C1 segment of cervical spinal cord (tissue), 14 donors: ENCODE results near the gene GPR61.

Experiments
- DNase-seq, 14 donors: peaks; one replicate each; lab custom pipeline; 2025; lab: John Stamatoyannopoulos, UW

GPR61 gene

DNA sequence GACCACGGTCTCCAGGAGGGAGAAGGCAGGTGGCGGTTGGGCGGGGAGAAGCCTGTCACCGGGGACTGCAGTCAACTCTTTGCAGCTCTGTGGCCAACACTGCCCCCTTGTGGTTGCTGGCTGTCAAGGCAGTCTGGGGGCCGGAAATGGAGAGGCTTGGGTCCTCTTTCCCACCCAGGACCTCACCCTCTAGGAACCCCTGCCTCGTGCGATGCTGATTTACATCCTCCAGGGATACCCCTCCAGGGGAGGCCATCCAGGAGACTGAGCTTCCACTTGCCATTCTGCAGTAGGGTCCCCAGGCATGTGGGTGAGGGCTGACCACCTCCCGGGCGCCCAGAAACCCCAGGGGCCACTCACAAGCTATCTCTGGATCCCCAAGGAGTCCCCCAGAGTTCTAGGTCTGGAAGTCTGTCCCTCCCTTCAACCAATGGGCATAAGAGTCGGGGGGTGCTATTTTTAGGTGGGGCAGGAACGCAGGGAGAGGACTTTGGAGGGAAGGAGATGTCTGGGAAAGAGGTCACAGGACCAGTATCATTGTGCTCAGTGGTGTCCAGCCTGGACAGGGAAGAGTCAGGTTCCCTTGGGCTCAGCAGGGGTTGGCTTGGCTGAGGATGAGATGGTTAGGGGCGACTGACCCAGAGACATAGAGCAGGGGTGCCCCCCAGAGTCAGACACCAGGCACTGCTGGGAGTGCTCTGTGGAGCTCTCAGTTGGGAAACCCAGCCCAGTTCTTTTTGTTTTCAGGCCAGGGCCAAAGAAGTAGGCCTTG is 7.1 kb upstream of the GPR61 start:
- DNase-seq = peak; percentile 11 to 85 (median 70)

DNA sequence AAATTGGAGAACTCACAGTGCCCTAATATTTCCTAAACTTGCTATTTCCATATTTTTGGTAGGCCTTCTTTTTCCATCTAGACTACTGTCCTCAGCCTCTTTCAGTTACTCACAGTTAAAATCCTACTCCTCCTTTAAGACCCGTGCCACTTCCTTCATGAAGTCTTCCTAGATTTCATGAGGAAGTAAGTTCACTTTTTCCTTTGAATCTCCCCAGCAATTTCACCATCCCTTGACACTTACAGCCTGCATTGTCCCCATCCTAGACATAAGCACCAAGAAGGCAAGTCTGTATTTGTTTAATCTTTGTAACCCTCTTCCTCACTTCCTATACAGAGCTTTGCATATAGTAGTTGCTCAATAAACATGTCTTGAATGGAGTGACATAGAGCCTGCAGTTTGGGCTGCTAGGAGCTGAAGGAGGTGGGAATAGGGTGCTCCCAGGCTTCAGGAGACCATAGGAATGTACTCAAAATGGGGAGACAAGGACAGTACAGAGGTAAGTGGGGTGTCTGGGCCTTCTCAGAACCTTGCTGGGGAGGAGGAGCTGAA is 5.3 kb upstream of the GPR61 start:
- DNase-seq = no peak

DNA sequence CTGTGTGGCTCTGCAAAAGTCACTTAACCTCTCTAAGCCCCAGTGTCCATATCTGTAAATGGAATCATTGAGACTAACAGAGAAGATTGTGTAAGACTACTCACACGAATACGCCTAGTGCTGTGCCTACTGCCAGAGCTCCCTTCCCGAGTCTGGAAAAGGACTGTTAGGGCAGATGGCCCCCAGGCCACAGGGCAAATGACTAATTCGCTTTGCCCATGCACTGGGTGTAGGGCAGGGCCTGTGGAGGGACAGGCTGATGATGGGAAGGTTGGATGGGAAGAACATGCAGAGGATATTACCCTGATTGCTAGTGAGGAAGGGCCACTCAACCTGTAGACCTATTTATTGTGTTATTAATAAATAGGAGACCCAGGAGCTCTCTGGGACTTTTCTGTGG is 4.2 kb upstream of the GPR61 start:
- DNase-seq = no peak

DNA sequence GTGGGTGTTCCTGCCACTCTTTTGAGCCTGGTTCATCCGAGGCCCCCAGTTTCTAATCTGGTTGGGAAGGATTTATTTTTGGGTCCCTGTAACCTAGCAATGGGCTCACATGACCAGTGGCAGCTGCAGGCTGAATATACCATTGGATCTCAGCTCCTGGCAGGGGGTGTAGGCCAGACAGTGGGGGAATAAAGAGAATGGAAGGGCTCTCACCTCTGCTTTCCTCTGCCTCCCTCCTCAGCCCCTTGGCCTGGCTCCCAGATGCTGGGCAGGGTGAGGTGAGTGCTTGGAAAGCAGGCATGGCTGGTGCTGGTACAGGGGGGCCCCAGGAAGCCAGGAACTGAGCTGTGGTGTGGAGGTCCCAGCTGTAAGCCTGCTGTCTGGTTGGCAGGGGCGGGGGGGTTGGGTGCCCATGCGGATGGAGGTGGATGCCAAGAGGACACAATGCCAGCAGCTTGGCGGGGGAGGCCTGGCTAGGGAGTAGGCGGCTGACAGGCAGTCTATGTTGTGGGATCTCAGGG is 3.6 kb upstream of the GPR61 start:
- DNase-seq = peak in 8 of 14 donors; percentile 14 to 85 (median 45)

DNA sequence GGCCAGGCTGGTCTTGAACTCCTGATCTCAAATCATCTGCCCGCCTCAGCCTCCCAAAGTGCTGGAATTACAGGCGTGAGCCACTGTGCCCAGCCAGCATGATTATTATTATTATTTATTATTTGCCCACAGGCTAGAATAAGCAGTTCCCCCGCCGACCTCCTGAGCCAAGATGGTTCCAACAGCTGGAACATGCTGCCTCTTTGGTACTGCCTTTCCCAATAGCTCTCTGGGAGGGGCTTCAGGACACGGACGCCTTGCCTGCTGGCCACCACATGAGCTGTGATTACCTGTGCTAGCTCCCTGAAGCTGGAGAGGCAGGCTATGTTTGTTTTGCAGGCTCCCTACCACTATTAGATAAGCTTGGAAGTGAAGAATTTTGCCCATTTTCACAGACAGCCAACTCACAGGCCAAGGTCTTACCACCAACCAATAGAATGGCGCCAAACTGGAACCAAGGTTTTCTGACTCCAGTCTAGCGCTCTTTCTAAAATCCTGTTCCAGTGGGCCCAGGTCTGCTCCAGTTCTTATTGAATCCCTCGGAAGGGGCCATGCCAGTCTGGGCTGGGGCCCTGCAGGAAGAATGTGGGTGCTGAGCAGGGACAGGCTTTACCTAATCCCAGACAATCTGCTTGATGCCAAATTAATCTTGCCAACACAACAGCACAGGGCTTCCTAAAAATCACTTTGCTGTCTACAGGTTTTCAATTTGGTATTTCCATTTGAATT is 2.1 kb upstream of the GPR61 start:
- no peak for DNase-seq

DNA sequence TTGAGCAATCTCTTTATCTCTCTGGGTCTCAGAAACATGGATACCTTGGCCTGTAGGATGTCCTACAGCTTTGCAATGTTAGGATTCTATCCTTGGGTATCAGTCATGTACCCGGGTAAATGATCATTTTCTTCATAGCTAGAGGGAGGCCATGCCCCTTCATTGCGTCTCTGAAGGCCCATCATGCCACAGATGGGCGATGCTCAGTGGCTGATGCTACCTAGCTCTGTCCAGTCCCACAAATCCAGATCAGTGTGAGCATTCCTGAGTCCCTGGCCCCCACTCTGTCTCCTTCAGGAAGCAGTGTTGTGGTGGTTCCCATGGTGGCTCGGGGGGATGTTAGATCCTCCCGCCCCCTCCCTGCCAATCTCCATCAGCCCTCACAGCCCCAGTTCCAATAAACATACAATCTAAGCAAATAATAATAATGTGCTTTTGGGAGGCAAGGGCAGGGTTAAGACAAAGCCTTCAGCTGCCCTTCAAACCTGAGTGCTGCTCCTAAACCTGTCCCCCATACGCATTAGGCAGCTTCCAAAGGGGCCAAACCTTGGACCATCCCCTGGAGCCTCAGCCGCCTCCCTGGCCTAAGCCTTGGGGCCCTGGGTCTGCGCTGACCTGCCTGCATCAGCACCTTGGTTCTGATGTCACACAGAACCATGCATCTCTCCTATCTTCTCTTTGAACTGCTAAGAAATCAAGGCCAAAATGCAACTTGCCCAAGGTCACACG is 681 bp upstream of the GPR61 start:
- no peak for DNase-seq

DNA sequence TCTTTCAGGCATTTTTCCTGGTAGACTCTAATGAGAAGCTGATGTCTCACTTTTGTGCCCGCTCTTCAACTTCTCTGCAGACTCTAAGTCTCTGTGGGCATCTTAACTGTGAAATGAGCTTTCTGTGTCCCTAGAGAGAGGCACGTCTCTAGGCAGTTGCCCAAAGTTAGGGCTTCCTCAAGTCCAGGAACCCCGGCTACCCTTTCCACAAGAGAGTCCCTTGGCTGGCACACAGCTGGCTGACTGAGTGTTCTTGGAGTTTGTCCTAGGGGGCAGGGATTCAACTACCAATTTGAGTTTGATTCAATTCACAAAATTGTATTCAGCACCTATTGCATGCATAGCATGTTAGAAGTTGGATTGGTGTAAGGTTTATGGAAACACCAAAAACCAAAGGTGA is 1.4 kb downstream of the GPR61 start:
- DNase-seq = peak in 2 of 14 donors; percentile 15 to 44

DNA sequence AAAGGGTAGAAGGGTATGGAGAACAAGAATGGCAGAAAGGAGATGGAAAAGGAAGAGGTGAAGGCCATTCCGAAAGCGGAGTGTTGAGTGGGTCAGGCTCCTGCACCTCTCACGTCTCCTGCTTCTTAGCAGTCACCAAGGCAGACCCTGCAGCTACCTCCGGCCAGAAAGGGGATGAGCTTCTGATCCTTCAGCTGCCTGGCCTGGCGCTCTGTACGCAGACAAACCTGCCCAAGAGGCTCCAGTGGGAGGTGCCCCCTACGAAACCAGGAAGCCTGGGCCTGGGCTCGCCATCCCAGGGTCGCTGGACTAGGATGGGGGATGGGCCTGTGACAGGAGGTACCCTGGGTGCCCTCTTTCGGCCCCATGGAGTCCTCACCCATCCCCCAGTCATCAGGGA is 3.0 kb downstream of the GPR61 start:
- no peak for DNase-seq

DNA sequence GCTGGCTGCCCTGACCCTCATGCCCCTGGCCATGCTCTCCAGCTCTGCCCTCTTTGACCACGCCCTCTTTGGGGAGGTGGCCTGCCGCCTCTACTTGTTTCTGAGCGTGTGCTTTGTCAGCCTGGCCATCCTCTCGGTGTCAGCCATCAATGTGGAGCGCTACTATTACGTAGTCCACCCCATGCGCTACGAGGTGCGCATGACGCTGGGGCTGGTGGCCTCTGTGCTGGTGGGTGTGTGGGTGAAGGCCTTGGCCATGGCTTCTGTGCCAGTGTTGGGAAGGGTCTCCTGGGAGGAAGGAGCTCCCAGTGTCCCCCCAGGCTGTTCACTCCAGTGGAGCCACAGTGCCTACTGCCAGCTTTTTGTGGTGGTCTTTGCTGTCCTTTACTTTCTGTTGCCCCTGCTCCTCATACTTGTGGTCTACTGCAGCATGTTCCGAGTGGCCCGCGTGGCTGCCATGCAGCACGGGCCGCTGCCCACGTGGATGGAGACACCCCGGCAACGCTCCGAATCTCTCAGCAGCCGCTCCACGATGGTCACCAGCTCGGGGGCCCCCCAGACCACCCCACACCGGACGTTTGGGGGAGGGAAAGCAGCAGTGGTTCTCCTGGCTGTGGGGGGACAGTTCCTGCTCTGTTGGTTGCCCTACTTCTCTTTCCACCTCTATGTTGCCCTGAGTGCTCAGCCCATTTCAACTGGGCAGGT is 3.8 kb downstream of the GPR61 start:
- DNase-seq = no peak

DNA sequence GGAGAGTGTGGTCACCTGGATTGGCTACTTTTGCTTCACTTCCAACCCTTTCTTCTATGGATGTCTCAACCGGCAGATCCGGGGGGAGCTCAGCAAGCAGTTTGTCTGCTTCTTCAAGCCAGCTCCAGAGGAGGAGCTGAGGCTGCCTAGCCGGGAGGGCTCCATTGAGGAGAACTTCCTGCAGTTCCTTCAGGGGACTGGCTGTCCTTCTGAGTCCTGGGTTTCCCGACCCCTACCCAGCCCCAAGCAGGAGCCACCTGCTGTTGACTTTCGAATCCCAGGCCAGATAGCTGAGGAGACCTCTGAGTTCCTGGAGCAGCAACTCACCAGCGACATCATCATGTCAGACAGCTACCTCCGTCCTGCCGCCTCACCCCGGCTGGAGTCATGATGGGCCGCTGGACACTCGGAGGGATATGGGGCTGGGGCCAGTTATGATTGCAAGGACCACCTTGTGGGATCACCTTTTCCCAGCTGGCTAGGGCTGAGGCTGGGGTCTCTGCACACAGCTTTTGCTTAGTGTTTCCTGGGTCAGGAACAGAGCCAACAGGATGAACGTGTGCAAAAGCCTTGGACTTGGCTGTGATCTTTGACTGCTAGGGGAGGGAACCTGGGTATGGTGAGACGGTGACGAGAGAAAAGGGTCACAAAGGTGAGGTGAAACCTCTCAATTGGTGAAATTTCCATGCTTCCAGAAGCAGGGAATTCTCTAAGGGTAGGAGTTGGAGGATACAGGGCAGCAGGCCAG is 4.5 kb downstream of the GPR61 start:
- DNase-seq = no peak

DNA sequence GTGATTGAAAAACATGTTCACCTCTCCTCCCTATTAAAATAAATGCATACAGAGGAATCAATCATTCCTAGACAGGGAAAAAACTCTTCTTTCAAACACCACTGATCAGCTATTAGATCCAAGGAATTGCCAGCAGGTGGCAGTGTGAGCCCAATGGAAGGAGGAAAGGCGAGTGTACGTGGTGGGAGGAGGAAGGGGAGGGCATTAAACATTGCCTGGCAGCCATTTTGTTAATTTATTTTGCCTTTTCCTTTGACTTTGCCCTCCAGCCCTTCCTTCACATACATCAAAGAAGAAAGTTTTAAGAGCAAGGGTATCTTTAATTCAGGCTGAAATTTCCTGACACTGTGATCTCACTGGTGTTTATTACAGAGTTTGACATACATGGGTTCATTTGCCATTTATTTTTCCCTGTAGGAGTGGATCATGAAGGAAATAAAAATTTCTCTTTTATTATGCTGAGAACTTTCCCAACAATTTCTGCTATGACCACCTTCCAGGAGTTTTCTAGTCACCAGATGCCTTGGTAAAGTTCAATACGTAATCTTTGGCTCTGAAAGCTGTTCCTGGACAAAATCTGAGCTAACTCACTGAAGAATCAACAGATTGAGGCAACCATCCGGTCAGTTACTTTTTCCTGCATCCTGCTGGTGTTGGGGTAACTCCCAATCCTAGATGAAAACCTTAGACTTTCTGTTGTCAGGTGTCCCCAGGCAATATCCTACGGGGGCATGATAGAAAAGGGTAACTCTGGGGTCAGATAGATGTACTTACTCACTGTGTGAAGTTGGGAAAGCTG is 6.8 kb downstream of the GPR61 start:
- peak in 11 of 14 donors; percentile 33 to 83 (median 69) for DNase-seq

DNA sequence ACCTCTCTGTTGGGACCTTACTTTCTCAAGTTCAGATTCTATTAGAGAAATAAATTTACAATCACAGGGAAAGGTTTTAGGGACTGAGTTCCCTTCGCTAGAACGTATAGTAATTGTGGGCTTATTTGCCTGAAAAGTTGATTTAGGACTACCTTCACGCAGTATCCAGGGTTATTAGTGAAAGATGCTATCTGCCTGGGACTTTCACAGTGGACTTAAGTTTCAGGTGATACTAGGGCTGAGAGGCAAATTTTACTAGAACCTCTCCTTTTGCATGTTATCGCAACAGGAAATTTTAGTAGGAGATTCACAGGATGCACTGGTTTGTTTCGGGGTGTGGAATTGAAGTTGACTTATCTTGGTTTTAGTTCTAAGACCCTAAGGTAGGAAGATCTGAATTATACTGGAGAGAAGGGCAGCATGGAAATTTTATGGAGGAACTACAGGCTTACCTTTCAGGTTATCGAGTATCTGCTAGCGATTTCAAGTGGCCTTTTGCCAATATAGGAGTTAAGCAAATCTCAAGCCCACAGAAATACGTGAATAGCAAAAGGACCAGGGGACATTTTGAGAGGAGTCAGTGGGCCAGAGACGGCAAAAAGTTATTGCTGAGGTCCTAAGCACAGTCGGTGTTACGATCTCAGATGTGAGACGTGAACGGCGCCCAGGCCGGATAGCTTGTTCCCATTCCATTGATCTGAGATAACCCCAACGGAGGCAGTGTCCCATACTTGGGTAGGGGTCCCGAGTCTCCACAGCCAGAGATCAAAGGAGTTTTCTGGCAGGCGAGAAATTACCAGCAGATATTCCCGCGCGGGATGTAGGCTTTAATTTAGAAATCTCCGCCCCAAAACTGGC is 8.0 kb downstream of the GPR61 start:
- DNase-seq = peak in 2 of 14 donors; percentile 55

DNA sequence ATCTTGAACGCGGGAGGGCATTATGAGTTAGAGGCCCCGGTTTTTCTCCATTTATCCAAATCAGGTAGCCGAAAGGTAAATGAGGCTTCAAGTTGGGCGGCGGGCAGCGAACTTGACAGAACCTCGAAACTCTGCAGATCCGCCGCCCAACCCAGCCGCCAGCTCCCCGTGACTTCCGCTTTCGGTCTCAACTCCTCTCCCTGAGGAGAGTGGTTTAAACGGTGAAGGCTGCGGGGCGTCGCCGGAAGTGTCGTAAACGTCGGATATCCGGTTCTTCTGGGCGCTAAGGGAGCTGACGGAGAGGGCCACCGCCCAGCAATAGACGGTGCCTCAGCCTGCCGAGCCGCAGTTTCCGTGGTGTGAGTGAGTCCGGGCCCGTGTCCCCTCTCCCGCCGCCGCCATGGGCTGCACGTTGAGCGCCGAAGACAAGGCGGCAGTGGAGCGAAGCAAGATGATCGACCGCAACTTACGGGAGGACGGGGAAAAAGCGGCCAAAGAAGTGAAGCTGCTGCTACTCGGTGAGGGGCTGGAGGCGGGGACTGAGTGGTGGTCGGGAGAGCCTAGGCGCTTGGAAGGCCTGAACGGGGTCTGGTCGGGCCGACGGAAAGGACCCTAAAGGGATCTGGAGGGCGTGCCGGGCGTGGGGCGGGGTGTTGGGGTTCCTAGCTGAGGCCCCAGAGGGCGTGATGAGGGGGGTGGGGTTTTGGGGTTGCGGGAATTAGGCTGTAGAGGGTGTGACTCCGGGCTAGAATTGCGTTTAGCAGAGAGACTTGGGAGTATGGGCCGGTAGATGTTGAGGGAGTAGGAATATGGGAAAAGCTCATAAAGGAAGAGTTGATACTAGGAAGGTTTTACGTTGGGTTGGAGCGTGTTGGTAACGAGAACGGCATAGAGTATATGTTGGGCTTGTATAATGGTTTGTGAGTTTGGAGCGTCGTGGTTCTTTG is 8.9 kb downstream of the GPR61 start, which contains the start of gene GNAI3:
Gene GNAI3 (plus strand): TSS at position 295 of the 947 bp plus-strand sequence. CDS start 106 bp downstream, at position 401.
- peak; percentile 60 to 95 (median 92) for DNase-seq

DNA sequence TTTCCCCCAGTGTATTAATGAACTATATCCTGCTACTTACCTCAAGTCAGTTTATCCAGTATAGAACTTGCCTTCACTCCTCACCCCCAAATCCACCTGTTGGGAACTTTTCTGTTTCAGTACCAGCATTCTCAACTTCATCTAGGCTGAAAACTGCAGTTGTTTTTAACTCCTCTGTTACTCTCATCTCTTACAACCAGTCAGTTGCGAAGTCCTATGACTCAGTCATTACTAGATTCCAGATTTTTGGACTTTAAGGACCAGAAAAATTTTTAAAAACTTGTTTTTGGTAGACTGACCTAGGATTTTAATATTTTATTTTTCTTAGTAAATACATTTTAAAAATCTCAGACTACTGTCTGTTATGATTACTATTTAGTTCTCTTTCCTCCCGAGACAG is 16.9 kb downstream of the GPR61 start:
- DNase-seq = no peak

DNA sequence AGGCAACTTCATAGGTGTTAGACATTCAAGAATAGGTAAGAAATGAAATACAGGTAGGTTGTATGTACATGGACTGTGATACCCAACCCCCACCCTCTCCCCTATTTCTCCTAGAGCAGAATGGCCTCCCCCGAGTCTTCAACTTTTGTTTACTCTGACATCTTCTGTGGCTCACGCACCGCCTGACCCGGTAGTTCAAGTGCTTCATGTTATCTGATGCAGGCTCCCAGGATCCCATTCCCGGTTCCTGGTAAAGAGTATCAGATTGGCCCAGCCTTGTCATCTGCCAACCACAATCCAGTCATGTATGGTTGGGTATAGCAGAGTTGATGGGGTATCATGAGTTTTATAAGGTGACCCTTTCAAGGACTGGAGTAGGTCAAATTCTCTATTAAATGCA is 17.8 kb downstream of the GPR61 start:
- no peak for DNase-seq

DNA sequence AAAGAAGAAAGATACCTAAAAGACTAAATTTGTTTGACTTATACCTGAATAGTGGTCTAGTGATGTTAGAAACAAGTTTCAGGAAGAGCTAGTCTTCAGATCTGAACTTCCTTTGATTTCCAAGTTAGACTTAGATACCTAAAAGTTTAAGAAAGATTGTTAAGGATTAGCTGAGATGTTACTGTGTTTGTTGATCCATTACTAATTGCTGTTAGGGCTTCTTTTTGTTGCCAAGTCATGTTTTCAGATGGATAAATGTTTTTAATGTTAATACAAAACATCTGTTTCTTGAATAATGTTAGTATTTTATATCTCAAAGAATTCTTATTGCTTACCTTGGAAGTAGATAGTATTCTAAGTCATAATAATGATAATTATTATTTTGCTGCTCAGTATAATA is 20.3 kb downstream of the GPR61 start:
- no peak for DNase-seq

DNA sequence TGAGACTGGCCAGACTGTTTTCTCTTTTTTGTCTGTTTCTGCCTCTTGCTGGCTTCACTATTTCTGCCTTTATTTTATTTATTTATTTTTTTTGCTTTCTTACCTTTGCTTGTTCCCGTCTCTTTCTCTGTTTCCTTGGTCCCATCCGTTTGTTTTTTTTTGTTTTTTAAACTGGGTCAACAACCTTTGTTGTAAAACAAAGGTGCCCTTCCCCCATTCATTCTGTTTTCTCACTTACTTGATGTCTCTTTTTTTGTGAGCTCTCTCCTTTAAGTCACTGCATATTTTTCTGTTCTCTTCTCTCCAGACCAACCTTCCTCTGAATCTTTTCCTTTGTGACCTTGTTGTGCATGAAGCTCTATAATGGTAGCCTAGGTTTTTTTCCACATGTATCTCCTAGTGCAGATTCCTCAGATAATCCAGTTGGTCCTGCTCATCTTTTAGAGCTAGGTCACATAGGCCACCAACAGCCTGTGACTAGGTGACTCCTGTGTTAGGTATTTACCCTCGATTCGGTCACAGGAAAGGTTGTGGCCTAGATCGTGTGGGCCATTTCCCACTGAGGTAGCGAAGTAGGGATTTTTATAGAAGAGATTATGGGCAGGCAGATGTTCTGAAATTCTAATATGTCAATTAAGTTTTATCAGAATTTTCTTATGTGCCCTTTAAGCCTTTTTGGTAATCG is 24.7 kb downstream of the GPR61 start:
- no peak for DNase-seq
